WI38 (cell line): ENCODE measurements around the gene UGT2A1.

ENCODE experiments used
- H3K4me3 ChIP-seq: 2 replicates; pipeline ENCODE4 v1.5.1; 2011; ENCODE audit warnings: low read depth, mild to moderate bottlenecking, control low read depth, low read length
- TF ChIP-seq, protein P1 (sequence below): IDR thresholded peaks from 2 replicates; pipeline ENCODE4 v1.5.1; 2012; ENCODE audit warnings: low read depth, mild to moderate bottlenecking, control low read depth, low read length

The UGT2A1 gene

GRCh38 chr4:69639542-69639941, 13.5 kb downstream of the UGT2A1 start, which contains the start of gene UGT2A2:
Gene UGT2A2, minus strand, starts transcription at chr4:69639642. Its CDS starts 2 bp downstream, at chr4:69639640.
- TF ChIP-seq, protein P1, sequence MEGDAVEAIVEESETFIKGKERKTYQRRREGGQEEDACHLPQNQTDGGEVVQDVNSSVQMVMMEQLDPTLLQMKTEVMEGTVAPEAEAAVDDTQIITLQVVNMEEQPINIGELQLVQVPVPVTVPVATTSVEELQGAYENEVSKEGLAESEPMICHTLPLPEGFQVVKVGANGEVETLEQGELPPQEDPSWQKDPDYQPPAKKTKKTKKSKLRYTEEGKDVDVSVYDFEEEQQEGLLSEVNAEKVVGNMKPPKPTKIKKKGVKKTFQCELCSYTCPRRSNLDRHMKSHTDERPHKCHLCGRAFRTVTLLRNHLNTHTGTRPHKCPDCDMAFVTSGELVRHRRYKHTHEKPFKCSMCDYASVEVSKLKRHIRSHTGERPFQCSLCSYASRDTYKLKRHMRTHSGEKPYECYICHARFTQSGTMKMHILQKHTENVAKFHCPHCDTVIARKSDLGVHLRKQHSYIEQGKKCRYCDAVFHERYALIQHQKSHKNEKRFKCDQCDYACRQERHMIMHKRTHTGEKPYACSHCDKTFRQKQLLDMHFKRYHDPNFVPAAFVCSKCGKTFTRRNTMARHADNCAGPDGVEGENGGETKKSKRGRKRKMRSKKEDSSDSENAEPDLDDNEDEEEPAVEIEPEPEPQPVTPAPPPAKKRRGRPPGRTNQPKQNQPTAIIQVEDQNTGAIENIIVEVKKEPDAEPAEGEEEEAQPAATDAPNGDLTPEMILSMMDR = no peak
- no peak within 1 kb of the TSS for H3K4me3 ChIP-seq

- TF ChIP-seq, protein P1 = no peak
- H3K4me3 ChIP-seq = no peak overlapping the region
Measured at GRCh38 chr4:69617083-69617694, 35.9 kb downstream of the UGT2A1 start.

DNA sequence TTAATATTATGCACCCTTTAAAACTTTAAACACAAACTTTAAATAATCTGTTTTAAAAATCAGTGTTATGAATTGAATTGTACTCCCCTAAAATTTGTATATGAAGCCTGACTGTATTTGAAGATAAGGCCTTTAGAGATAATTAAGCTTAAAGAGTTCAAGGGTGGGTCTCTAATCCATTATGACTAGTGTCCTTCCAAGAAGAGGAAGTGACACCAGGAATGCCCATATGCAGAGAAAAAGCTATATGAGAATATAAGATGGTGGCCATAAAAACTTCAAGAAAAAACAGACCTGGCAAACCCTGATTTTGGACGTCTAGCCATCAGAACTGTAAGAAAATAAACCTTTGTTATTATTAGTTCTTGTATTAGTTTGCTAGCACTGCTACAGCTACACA, 42.6 kb downstream of the UGT2A1 start:
- TF ChIP-seq, protein P1 = no peak
- H3K4me3 ChIP-seq = no peak overlapping the region

DNA sequence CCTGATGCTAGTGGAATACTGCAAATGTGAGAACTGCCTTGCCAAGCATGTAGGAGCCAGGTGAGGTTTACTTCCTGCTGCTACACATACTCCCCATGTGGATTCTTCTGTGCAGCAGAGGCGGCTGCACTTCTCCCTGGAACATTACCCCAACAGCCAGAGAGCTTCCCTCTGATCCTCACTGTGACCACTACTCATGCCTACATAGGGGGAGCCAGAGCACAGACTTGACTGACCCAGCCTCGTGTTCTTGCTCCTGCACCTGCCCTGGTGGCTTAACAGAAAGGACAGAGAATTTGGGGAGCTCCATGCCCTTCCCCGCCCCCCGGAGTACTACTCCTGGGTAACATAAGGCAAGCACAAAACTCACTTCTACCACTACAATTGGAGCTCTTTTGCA, 52.0 kb downstream of the UGT2A1 start:
- no peak overlapping the region for H3K4me3 ChIP-seq
- TF ChIP-seq, protein P1 = no peak

- TF ChIP-seq, protein P1 = no peak
- no peak overlapping the region for H3K4me3 ChIP-seq
Measured at GRCh38 chr4:69600013-69600412, 53.0 kb downstream of the UGT2A1 start.

- TF ChIP-seq, protein P1 = no peak
- H3K4me3 ChIP-seq = no peak overlapping the region
Measured at GRCh38 chr4:69594382-69594781, 58.7 kb downstream of the UGT2A1 start.

GRCh38 chr4:69591364-69591763, 61.7 kb downstream of the UGT2A1 start:
- TF ChIP-seq, protein P1 = no peak
- H3K4me3 ChIP-seq = no peak overlapping the region
